Left ventricle myocardium inferior (tissue), 1 donor: ENCODE measurements around the gene STRA6. TPM values are rescaled to one million over a fixed set of nuclear protein-coding genes. Genes with fewer than 3 reads are reported as not detected.
A peak's percentile ranks its signal among the peaks of the same experiment; 100 is the strongest.

ENCODE experiments used
- DNase-seq: peaks from one replicate; pipeline ENCODE4 v3.0.0-alpha.2; 2020
- H3K27ac ChIP-seq: fragments of 200-600 bp; replicated peaks from 2 replicates; pipeline ENCODE4 v1.8.0; 2021
- H3K27me3 ChIP-seq: fragments of 200-600 bp; 2 replicates; pipeline ENCODE4 v1.8.0; 2021; ENCODE audit warnings: low read depth
- H3K36me3 ChIP-seq: fragments of 200-600 bp; 2 replicates; pipeline ENCODE4 v1.8.0; 2021
- H3K4me1 ChIP-seq: fragments of 200-600 bp; 2 replicates; pipeline ENCODE4 v1.8.0; 2021
- H3K4me3 ChIP-seq: fragments of 200-600 bp; 2 replicates; pipeline ENCODE4 v1.8.0; 2021; ENCODE audit warnings: mild to moderate bottlenecking, moderate library complexity
- H3K9me3 ChIP-seq: fragments of 200-600 bp; replicated peaks from 2 replicates; pipeline ENCODE4 v1.8.0; 2021
- CTCF ChIP-seq: fragments of 200-600 bp; IDR thresholded peaks from 2 replicates; pipeline ENCODE4 v1.8.0; 2021; ENCODE audit warnings: antibody characterized with exemption, mild to moderate bottlenecking, borderline replicate concordance
- intact Hi-C: fragments of 100-400 bp; cut with micrococcal nuclease; formaldehyde crosslinking; loops from one replicate; pipeline ENCODE4 v1.11.0; 2022
- total RNA-seq: library from RNA; stranded (reverse); fragmentation: NEBNext Ultra II Directional; extraction: Animal tissue kit (Norgen Biotek cat#: 25700); gene quantifications from one replicate; pipeline ENCODE4 v1.2.1, GENCODE V29; 2021
- donor health status: DM: no; HTN: yes; CAD: no; lungs with severe emphysema.

Gene STRA6
- total RNA-seq, 1 donor from 2014 or later = not detected

- Histone ChIP-seq H3K9me3 (no peaks in the 10 kb centered on the region), H3K27ac (peak overlapping the region; percentile 74), H3K36me3 (no peaks in the 10 kb centered on the region), H3K4me1 (peaks cover 47% of the 10 kb centered on the region), H3K4me3 (no peak overlapping the region), H3K27me3 (no peaks in the 10 kb centered on the region)
- intact Hi-C loops = loop anchor here (10.0 kb wide), 1 partner anchor 94 kb away; no protein-coding TSS in a partner anchor
- no peak for TF ChIP-seq CTCF
- no peak for DNase-seq
Measured at GRCh38 chr15:74239051-74239705, 36.6 kb upstream of the STRA6 start.

- intact Hi-C loops = loop anchor here (10.0 kb wide), 1 partner anchor 91 kb away; no protein-coding TSS in a partner anchor
- no peaks in the 10 kb centered on the region for H3K9me3 ChIP-seq
- H3K27me3 ChIP-seq = no peaks in the 10 kb centered on the region
- DNase-seq = no peak
- H3K27ac ChIP-seq = no peak within 1 kb of the TSS
- H3K36me3 ChIP-seq = no peaks in the 10 kb centered on the region
- H3K4me1 ChIP-seq = peaks cover 25% of the 10 kb centered on the region
- TF ChIP-seq CTCF = no peak
- H3K4me3 ChIP-seq = no peak within 1 kb of the TSS
Measured at GRCh38 chr15:74235962-74236361, 33.4 kb upstream of the STRA6 start, which contains the start of gene CCDC33. Gene CCDC33, plus strand, starts transcription at chr15:74236326. Its CDS starts 394 bp downstream, at chr15:74236720.

- no peak for DNase-seq
- Histone ChIP-seq H3K36me3 (no peaks in the 10 kb centered on the region), H3K4me3 (no peak overlapping the region), H3K27me3 (peaks cover 5% of the 10 kb centered on the region), H3K27ac (no peak overlapping the region), H3K9me3 (no peaks in the 10 kb centered on the region), H3K4me1 (peaks cover 11% of the 10 kb centered on the region)
- intact Hi-C loops = loop anchor here (10.0 kb wide), 1 partner anchor 90 kb away; no protein-coding TSS in a partner anchor
- TF ChIP-seq CTCF = no peak
Measured at GRCh38 chr15:74234598-74234875, 31.9 kb upstream of the STRA6 start.

GRCh38 chr15:74233851-74234597 is 31.4 kb upstream of the STRA6 start:
- Histone ChIP-seq H3K4me3 (no peak overlapping the region), H3K27ac (no peak overlapping the region), H3K36me3 (no peaks in the 10 kb centered on the region), H3K27me3 (peaks cover 10% of the 10 kb centered on the region), H3K4me1 (peaks cover 9% of the 10 kb centered on the region), H3K9me3 (no peaks in the 10 kb centered on the region)
- intact Hi-C loops = loop anchor here (10.0 kb wide), 1 partner anchor 89 kb away; no protein-coding TSS in a partner anchor
- no peak for DNase-seq
- TF ChIP-seq CTCF = no peak

- intact Hi-C loops = loop anchor here (10.0 kb wide), 1 partner anchor 89 kb away; no protein-coding TSS in a partner anchor
- H3K36me3 ChIP-seq = no peaks in the 10 kb centered on the region
- H3K9me3 ChIP-seq = no peaks in the 10 kb centered on the region
- H3K4me3 ChIP-seq = no peak overlapping the region
- H3K27ac ChIP-seq = no peak overlapping the region
- TF ChIP-seq CTCF = no peak
- H3K27me3 ChIP-seq = peaks cover 14% of the 10 kb centered on the region
- no peak for DNase-seq
- H3K4me1 ChIP-seq = peaks cover 10% of the 10 kb centered on the region
Measured at GRCh38 chr15:74233373-74233772, 30.8 kb upstream of the STRA6 start.
